ENCODE data around the gene ADPRS.

Gene ADPRS

DNA sequence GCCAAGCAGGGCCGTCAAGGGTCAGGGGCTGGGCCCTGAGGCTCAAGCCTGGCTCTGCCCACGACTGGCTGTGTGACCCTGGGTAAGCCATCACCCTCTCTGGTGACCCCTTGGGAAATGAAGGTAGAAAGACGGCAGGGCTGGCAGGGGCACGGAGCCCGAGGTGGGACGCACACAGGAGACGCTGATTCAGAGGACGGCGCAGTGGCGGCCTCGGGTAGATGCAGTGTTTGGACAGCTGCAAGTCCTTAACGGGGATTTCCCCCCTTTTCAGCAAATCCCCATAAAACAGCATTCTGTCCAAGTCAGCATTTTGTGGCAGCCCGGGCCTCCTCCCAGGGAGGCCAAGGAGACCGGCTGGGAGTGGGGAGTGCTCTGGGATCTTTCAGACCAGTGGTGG is 19.6 kb downstream of the ADPRS start:
- no peak for DNase-seq (ENCODE audit: low read depth in 2 of 2)

DNA sequence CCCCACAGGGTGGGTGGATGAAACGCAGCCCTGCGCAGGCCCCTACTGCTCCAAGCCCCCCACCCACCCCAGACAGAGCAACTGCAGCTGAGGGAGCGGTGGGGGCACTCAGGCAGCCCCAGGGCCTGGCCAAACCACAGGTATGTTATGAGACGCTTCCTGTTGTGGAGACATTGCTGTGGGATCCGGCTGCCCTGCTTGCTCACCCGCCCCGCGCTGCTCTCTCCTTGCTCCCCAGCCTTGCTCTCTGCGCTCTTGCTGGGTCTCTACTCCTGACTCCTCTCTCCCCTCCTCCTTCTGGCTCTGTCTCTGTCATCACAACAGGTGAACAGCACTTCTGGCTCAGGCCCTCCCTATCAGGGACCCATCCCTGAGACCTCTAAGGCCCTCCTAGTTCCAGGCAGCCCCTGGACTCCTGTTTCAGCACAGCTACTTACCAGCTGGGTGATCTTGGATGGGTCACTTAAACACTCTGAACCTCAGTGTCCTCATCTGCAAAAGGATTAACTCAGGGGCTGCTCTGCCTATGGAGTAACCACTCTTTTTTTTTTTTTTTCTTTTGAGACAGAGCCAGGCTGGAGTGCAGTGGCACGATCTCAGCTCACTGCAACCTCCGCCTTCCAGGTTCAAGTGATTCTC is 20.5 kb downstream of the ADPRS start:
- DNase-seq (ENCODE audit: low read depth in 2 of 2): peak in 1 of 2 donors; percentile 17

DNA sequence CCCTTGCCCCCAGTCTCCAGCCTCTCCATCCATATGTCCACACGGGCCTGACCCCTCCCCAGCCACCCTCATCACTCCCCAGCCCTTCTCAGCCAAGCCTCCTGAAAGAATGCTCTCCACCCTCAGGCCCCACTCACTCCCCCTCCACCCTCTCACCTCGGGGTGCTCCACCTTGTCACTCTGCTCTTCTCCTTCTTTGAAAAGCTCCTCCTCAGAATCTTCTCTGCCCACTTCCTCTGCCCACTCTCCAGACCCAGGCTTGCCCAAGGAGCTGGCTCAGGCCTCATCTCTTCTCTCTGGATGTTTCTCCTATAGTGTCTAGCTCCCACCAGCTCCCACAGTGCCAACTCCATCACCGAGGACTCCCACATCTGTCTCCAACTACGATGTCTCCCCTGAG is 22.5 kb downstream of the ADPRS start:
- no peak for DNase-seq (ENCODE audit: low read depth in 2 of 2)

DNA sequence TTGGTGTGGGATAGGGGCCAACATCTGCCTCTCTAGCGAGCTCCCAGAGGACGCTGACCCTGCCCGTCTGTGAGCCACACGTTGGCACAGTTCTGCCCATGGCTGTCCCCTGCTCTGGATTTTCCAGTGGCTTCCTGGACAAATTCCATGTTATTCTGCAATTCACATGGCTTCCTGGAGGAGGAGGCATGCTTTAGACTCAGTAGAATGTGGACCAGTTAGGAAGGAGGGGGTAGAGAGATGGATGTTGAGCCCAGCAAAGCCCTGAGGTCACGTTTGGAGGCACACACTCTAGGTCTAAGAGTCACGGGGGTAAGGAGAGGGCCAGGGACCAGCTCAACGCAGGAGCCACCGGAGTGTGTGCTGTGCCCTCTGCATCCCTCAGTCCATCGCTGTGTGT is 24.1 kb downstream of the ADPRS start:
- DNase-seq (ENCODE audit: low read depth in 2 of 2): no peak

DNA sequence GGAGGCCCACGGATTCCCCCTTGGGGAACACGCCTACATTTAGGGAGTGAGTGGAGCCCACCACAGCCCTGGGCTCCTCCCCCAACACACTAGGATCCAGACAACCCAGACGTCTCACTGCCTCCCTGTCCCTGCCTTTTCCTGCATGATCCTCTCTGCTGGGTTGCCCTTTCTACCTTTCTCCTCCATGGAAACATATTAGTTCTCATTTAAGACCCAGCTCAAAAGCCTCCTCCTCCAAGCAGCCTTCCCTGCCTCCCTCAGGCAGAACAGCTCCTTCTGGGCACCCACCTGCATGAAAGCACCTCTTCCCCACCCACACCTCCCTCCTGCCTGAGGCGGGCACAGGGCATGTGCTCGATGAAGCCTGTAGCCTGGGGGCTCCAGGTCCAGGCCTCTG is 25.7 kb downstream of the ADPRS start:
- no peak for DNase-seq (ENCODE audit: low read depth in 2 of 2)

DNA sequence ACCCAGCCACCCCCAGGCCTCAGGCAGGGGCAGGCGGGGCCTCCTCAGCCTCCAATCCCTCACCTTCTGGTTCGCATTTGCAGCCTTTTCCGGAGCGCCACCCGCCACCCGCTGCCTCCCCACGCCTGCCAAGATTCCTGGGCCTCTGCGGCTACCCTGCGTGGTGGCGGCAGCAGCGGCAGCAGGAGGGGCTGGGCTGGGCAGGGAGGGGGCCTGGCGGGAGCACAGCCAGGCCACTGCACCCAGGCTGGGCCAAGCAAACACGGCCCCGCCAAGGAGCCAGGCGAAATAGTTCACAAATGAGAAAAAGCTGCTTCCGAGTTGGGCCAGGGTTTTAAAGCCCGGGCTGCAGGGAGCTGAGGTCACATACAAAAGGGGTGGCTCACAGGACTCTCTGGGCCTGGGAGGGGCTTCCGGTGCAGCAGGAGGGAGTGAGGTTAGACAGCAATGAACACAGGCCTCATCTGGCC is 26.5 kb downstream of the ADPRS start:
- DNase-seq (ENCODE audit: low read depth in 2 of 2): no peak

DNA sequence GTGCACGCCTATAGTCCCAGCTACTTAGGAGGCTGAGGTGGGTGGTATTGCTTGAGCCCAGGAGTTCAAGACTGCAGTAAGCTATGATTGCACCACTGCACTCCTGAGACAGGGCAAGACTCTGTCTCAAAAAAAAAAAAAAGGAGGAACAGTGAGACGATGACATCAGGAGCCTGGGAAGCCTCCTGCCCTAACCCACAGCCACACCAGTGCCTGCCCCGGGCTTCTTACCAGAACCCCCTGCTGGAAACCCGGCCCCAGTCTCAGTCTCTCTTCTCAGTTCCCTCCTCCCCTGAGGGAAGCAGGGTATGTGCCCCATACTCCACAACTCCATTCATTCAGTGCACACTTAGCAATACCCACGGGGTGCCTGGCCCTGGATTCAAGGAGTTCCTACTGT is 27.2 kb downstream of the ADPRS start:
- DNase-seq (ENCODE audit: low read depth in 2 of 2): no peak

DNA sequence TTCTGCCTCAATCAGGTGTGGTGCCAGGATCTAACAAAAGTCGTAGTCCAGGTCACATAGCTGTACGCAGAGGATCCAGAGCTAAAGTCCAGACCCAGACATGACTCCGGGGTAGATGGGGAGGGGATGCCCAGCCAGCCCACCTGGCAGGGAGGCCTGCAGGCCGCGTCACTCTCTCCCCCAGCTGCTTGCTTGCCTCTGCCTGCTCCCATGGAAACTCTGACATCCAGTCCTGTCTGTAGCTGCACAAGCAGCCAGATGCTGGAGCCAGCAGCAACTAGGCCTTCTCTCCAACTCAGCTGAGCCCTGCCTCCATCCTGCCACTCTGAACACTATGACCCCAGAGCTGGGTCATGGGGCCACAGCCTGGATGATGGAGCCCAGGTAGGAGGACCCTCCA is 28.2 kb downstream of the ADPRS start:
- DNase-seq (ENCODE audit: low read depth in 2 of 2): no peak

DNA sequence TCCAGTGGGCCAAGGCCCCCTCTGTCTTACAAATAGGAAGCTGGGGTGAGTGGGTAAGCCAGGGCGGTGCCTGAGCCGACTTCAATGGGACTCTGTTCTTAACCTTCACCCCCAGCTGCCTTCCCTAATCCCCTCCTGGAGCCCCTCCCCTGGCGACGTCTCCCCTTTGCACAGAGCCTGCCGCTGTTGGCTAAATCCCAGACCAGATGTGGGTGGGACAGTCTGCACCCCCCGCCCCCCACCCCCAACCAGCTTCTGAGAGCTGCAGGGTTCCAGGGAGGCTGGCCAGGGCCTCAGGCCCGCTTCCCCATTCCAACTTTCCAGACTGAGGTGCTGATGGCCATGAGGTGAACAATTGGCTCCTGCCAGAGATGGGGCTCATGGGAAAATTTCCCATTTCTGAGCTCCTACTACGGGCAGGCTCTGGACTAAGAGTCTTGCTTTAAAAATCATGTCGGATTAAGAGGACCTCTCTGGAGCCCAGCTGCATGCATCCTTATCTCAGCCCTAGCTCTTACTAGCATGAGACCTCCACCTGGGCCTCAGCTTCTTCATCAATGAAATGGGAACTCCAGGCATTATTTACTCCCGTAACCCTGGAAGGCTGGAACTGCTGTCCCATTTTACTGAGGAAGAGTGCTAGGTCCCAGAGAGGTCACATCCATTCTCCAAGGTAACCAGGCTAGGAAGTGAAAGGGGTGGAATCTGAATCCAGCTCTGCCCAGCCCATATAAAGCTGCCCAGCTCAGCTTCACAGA is 29.9 kb downstream of the ADPRS start:
- no peak for DNase-seq (ENCODE audit: low read depth in 2 of 2)

DNA sequence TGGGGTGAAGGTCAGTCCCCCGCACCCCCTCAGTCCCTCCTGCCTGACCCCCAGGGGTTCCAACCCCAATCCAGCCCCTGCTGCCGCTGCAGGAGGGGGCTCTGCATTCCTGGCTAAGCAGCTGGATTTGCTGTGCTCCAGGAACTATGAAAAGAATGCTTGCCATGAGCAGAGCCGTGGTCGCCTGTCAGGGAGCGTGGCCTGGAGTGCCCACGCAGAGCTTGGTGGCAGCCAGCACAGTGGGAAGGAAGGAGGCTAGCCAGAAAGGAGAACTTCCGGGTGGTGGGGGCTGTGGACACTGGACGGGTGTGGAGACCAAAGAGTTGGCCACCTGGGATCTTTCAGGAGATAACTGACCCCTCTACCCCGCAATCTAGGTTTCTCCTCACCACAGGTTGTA is 30.8 kb downstream of the ADPRS start:
- no peak for DNase-seq (ENCODE audit: low read depth in 2 of 2)

DNA sequence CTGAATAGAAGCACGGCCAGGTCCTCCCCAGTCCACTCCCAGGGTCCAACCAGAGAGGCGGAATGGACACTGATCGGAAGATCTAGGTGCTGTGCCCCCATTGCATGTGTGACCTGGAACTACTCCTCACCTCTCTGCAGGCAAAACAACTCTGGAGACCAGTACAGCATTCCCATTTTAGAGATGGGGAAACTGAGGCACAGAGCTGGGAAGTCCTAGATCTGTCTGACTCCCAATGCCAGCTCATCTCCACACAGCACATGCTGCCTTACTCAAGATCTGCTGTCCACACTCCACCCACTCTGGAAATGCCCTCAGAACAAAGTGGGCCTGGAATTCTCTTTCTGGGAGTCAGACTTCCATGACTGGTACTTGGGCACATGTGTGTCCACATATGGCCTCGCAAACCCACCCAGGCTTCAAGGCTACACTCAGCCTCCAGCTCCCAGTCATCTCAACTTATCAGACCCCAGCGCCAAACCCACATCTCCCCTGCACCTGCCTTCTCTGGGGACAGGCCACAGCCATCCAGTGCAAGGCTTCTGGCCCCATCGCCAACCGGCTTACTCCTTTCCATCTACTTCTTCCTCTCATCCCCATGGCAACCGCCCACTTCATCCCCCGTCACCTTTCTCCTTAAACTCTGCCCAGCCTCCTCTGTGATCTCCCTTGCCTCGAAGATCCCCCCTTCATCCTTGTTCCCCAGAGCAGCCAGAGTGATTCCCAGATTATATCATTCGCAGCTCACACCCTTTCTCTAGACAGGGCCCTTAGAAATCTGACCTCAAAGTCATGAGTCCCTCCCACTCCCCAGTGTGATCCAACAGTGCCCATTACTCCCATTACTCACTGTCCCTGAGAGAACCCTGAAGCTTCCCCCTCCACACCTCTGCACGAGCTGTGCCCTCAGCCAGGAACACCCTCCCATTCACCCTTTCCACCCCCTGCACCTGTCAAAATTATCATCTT is 33.7 kb downstream of the ADPRS start:
- DNase-seq (ENCODE audit: low read depth in 2 of 2): no peak

DNA sequence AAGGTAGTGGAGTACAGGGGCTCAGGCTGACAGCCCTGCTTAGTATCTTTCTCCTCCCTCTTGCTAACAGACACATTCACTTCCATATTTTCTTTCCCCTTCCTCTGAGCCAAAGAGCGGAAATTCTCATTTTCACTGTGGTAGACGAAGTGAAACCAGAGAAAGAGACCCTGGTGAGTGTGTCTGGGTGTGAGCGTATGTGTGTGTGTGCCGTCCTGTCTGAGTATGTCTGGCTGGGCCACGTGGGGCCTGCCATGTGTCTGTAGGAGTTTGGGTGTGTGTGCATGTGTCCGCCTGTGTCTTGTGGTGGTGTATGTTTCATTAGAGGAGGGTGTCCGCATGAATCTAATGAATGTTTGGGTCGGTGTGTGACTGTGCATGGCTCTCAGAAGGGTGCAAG is 34.7 kb downstream of the ADPRS start:
- DNase-seq (ENCODE audit: low read depth in 2 of 2): no peak

DNA sequence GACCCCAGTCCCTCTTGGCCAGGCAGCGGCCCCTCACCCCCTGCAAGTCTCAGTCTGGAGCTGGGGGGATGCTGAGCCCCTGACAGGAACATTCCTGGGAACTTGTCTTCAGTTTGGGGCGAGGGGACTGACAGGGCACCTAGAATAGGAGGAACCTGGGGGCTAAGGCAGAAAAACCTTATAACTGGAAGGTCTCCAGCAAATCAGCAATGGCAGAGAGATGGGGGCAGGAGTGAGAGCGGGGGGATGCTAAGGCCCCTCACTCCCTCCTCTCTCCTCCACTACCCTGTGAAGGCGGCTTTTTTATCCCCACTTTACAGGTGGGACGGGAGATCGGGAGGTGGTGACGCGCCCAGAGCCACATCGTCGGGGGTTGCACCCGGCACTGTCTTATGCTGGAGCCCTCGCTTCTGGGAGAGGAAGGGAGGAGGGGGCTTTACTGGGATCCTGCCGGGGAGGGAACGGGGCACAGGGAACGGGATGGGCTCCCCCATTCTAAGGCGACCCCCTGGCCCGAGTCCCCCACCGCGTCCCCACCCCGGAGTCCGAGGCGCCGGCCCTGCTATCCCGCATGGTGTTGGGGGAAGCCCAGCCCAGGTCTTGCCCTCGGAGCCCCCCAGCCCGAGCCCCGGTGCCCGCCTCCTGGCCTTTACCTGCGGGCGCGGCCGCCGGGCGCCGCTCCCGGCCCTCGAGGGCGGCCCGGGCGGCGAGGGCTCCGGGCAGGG is 35.9 kb downstream of the ADPRS start:
- no peak for DNase-seq (ENCODE audit: low read depth in 2 of 2)

DNA sequence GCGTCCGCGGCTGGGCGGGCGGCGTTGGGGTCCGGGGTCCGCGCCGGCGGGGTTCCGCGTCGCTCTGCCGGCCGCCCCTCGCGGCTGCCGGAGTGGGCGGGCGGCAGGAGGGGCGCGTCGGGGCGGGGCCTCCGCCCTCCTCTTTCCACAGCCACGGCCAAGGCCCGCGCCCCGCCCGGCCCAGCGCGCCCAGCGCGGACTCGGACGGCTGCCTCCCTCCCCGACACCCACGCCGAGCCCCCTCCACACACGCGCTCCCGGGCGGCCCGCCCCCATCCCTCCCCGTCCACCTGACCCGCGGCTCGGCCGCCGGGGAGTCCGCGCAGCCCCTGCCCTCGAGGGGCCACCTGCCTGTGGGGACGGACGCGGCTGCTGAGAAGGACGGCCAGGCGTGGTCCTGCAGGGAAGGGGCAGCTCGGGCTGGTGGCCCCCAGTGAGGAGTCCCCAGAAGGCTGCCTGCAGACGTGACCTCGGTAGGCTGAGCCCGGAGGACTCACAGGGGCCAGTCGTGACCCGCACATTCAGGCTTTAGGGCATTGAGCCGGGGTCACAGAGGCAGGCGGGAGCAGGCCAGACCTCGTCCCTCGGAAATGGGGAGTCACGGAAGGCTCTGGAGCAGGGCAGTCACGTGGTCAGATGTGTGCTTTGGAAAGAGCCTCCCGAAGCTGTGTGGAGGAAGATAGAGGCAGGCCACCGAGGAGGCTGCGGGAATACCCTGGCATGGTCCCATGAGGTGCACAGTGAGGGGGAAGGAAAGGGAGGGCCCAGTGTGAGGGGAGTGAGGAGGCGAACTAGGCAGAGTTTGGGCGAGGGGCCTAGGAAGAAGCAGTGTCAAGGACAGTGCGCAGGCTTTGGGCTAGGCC is 36.7 kb downstream of the ADPRS start, which contains the start of gene COL8A2:
Gene COL8A2, minus strand, starts transcription at position 94 of the 863 bp plus-strand sequence. CDS start 24,980 bp downstream, outside the sequence.
- DNase-seq (ENCODE audit: low read depth in 2 of 2): no peak

DNA sequence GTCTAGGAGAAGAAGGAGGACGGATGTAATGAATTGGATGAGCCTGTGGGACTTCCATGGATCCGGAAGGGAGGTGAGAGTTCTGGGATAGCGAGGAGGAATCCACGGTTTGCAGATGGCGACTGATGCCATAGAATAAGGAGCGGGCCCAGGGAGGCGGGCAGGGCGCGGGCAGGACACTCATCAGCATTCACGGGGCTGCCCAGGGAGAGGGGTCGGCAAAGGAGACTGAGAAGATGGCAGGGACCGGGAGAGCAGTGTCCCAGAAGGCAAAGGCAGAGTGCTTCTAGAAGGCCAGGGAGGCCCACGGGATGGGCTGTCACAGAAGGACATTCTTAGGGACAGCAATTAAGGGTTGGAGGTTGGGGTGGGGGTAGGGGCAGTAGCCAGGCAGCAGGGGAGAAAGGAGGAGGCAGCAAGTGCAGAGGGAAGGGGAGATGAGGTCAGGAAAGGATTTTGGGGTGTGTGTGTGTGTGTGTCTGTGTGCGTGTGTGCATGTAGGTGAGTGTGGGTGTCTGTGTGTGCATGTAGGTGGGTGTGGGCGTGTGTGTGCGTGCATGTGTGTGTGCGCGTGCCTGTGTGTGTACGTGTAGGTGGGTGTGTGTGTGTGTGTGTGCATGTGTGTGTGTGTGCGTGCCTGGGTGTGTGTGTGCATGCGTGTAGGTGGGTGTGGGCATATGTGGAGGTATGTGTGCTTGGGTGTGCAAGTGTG is 37.5 kb downstream of the ADPRS start:
- no peak for DNase-seq (ENCODE audit: low read depth in 2 of 2)

DNA sequence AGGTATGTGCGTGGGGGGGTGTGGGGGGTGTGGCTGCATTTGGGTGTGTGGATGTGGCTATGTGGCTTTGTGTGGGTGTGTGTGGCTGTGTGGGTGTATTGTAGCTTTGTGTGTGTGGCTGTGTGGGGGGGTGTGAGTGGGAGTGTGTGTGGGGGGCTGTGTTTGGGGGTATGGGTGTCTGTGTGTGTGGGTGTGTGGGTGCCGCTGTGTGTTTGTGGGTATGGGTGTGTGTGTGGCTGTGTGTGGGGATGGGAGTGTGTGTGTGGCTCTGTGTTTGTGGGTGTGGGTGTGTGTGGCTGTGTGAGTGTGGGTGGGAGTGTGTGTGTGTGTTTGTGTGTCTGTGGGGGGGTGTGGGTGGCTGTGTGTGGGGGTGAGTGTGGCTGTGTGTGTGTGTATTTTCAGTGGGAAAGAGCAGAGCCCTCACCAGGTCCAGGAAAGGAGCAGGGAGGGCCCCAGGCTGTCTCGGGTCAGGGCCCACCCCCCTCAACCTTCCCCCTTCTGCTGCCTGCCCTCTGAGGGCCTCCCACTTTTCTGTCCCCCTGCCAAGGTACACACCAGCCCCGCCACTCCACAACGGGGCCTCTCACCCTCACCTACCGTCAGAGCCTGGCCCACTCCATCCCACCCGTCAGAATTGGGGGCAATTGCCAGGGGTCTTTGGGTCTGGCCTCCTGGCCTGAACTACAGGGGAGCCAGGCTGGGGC is 38.3 kb downstream of the ADPRS start:
- DNase-seq (ENCODE audit: low read depth in 2 of 2): no peak

DNA sequence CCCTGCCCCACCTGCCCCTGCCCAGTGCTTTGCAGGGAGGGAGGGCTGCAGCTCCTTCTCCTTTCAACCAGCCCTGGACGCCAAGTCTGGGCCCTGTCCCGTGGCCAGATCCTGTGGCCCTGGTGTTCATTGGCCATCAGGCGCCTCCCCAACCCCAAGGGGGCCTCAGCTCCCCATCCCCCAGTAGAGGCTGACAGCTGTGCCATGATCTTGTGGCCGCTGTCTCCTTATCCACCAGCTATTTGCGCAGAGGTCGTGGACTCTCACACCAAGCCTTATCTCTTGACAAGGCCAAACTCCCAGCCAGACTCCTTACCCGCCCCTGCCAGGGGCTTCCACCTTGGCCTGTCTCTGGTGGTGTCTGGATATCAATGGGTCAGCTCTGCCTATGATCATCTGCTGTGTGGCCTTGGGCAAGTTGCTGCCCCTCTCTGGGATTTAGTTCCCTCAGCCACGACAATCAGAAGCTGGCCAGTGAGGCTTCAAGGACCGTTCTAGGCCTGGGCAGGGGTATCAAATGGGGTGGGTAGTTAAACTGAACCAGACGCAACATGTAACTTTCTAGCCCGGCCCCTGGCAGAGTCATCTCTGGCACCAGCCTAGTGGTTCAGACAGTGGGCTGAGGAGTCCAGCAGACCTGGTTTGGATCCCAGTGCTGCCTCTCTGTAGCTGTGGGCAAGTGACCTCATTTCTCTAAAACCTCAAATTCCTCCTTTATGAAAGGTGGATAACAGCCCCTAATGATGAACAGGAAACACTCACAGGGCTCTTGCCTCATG is 39.6 kb downstream of the ADPRS start:
- DNase-seq (ENCODE audit: low read depth in 2 of 2): no peak

DNA sequence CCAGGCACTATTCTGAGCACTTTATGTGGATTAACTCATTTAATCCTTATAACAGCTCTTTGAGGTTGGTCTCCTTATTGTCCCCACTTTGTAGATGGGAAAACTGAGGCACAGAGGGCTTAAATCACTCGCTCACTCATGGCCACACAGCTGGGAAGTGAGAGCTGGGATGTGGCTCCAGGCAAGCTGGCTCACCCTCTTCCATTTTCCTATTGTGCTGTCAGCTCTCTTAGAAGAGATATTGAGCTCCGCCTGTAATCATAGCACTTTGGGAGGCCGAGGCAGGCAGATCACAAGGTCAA is 40.2 kb downstream of the ADPRS start:
- DNase-seq (ENCODE audit: low read depth in 2 of 2): no peak

DNA sequence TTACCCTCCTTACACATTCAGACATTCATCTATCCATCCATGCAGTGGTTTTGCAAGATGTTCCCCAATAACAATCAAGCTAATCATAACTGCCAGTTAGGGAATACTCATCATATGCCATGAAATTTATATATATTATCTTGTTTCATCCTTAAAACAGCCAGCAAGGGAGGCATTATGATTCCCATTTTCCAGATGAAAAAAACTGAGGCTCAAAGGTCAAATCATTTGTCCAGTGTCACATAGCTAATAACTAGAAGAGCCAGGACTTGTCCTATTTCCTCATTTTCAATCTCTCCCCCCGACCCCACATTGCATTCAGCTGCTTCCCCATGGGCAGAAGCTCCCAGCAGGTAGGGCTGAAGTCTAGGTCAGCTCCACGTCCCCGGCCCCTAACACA is 43.3 kb downstream of the ADPRS start:
- no peak for DNase-seq (ENCODE audit: low read depth in 2 of 2)

Data from stimulated activated CD8-positive, alpha-beta memory T cell treated with anti-CD3 and anti-CD28 coated beads, Interleukin-2, amount 100 ng/mL, for 1 hour (primary cell).